ENCODE measurements around the gene SLC6A2. TPM values are rescaled to one million over a fixed set of nuclear protein-coding genes. Genes with fewer than 3 reads are reported as not detected.

SLC6A2 gene
- total RNA-seq, 3 donors from 2014 or later, result 0.15 to 0.66 (median 0.64) TPM

DNA sequence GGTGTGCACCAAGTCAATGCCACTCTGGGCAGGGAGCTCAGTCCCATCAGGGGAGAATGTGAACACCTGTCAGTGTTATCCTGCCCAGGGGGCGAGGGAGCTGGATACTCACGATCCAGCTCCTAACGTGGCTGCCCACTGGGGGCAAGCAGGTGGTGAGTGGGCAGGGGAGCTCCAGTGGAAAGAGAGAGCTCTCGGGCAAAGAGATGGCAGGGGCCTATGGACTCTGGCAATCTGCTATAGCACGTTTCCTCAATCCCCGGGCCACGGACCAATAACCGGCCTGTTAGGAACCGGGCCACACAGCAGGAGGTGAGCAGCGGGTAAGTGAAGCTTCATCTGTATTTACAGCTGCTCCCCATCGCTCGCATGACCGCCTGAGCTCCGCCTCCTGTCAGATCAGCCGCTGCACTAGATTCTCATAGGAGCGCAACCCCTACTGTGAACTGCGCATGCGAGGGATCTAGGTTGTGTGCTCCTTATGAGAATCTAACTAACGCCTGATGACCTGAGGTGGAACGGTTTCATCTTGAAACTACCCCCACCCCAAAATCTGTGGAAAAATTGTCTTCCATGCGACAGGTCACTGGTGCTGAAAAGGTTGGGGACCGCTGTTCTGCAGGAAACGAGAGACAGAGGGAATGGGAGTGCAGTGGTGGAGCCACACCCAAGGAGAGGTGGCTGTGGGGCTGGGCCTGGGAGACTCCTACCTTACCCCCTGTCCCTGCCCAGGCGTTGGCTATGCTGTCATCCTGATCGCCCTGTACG, 15.6 kb downstream of the SLC6A2 start:
- no peak overlapping the region for H3K27ac ChIP-seq
- no peak overlapping the region for H3K4me3 ChIP-seq
- intact Hi-C loops (cut with DNase I; ENCODE audit: low total_unique reads), result no loop called here
- peaks cover 0 to 7% of the 10 kb centered on the region in 2 donors for H3K4me1 ChIP-seq
- no peaks in the 10 kb centered on the region for H3K27me3 ChIP-seq
- no peaks in the 10 kb centered on the region for H3K9me3 ChIP-seq
- no peak for DNase-seq (ENCODE audit: low spot score in 2 of 2)
- TF ChIP-seq, protein P1, sequence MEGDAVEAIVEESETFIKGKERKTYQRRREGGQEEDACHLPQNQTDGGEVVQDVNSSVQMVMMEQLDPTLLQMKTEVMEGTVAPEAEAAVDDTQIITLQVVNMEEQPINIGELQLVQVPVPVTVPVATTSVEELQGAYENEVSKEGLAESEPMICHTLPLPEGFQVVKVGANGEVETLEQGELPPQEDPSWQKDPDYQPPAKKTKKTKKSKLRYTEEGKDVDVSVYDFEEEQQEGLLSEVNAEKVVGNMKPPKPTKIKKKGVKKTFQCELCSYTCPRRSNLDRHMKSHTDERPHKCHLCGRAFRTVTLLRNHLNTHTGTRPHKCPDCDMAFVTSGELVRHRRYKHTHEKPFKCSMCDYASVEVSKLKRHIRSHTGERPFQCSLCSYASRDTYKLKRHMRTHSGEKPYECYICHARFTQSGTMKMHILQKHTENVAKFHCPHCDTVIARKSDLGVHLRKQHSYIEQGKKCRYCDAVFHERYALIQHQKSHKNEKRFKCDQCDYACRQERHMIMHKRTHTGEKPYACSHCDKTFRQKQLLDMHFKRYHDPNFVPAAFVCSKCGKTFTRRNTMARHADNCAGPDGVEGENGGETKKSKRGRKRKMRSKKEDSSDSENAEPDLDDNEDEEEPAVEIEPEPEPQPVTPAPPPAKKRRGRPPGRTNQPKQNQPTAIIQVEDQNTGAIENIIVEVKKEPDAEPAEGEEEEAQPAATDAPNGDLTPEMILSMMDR (IDR thresholded peaks at IDR 0.05), result no peak
- no peak for TF ChIP-seq POLR2A (IDR thresholded peaks at IDR 0.05)
- no peak for TF ChIP-seq POLR2AphosphoS5 (IDR thresholded peaks at IDR 0.05)
- no peaks in the 10 kb centered on the region for H3K36me3 ChIP-seq

- DNase-seq (ENCODE audit: low spot score in 2 of 2), result no peak
- Histone ChIP-seq H3K4me3 (no peak overlapping the region), H3K4me1 (peaks cover 0 to 7% of the 10 kb centered on the region in 2 donors), H3K27ac (no peak overlapping the region), H3K36me3 (no peaks in the 10 kb centered on the region), H3K9me3 (no peaks in the 10 kb centered on the region), H3K27me3 (no peaks in the 10 kb centered on the region)
- intact Hi-C loops (cut with DNase I; ENCODE audit: low total_unique reads), result no loop called here
- TF ChIP-seq, protein P1 (IDR thresholded peaks at IDR 0.05), result no peak
- TF ChIP-seq POLR2A (IDR thresholded peaks at IDR 0.05) (no peak), POLR2AphosphoS5 (IDR thresholded peaks at IDR 0.05) (no peak)
Measured at GRCh38 chr16:55671974-55672280, 16.1 kb downstream of the SLC6A2 start.

DNA sequence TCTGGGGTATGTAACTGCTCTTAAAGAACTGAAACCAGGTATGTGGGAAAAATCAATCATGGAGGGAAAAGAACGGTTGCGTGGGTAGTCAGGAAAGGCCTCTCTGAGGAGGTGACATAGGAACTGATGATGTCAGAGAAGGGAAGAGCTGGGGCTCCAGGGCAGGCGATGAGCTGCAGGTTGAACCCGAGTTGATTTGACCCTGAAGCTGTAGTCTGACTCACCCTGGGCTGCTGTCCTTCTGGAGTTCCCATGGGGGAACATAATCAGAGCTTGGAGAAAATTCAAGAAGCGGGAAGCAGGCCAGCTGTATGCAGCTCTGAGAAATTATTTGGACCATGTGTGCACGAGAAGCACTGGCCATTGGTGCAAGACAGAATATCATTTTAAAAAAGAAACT, 16.7 kb downstream of the SLC6A2 start:
- Histone ChIP-seq H3K4me3 (no peak overlapping the region), H3K4me1 (peaks cover 0 to 7% of the 10 kb centered on the region in 2 donors), H3K36me3 (no peaks in the 10 kb centered on the region), H3K9me3 (no peaks in the 10 kb centered on the region), H3K27ac (no peak overlapping the region), H3K27me3 (no peaks in the 10 kb centered on the region)
- intact Hi-C loops (cut with DNase I; ENCODE audit: low total_unique reads), result no loop called here
- TF ChIP-seq POLR2AphosphoS5 (IDR thresholded peaks at IDR 0.05) (no peak), POLR2A (IDR thresholded peaks at IDR 0.05) (no peak)
- TF ChIP-seq, protein P1 (IDR thresholded peaks at IDR 0.05), result no peak
- DNase-seq (ENCODE audit: low spot score in 2 of 2), result no peak

GRCh38 chr16:55678161-55678821, 22.5 kb downstream of the SLC6A2 start:
- no peak for DNase-seq (ENCODE audit: low spot score in 2 of 2)
- TF ChIP-seq POLR2AphosphoS5 (IDR thresholded peaks at IDR 0.05) (no peak), POLR2A (IDR thresholded peaks at IDR 0.05) (no peak)
- TF ChIP-seq, protein P1 (IDR thresholded peaks at IDR 0.05), result no peak
- intact Hi-C loops (cut with DNase I; ENCODE audit: low total_unique reads), result no loop called here
- no peaks in the 10 kb centered on the region for H3K9me3 ChIP-seq
- H3K4me3 ChIP-seq, result no peak overlapping the region
- H3K27ac ChIP-seq, result no peak overlapping the region
- no peaks in the 10 kb centered on the region for H3K4me1 ChIP-seq
- H3K27me3 ChIP-seq, result no peaks in the 10 kb centered on the region
- no peaks in the 10 kb centered on the region for H3K36me3 ChIP-seq

DNA sequence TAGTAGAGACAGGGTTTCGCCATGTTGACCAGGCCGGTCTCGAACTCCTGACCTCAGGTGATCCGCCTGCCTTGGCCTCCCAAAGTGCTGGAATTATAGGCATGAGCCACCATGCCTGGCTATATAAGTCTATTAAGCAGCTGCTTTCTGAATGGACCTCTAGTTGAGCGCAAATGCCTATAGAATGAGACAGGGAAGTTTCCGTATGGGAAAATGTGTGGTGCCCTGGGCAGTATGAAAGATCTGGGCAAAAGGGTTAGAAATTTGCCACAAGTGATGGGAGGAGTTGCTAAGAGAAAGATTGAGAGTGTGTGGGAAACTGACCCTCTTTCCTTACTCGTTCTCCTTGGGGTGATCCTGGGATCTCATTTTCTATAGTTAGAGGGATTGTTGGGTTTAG, 26.3 kb downstream of the SLC6A2 start:
- Histone ChIP-seq H3K27ac (no peak overlapping the region), H3K36me3 (no peaks in the 10 kb centered on the region), H3K9me3 (peaks cover 0 to 10% of the 10 kb centered on the region in 2 donors), H3K4me3 (no peak overlapping the region), H3K27me3 (no peaks in the 10 kb centered on the region), H3K4me1 (no peaks in the 10 kb centered on the region)
- intact Hi-C loops (cut with DNase I; ENCODE audit: low total_unique reads), result no loop called here
- TF ChIP-seq POLR2AphosphoS5 (IDR thresholded peaks at IDR 0.05), result no peak
- TF ChIP-seq POLR2A (IDR thresholded peaks at IDR 0.05), result no peak
- TF ChIP-seq, protein P1 (IDR thresholded peaks at IDR 0.05), result no peak
- DNase-seq (ENCODE audit: low spot score in 2 of 2), result no peak
